ACHN (cell line): ENCODE measurements around the gene SPINK2.

Experiments used
- DNase-seq: peaks from one replicate; pipeline ENCODE4 v3.0.0-alpha.2; 2015
- in situ Hi-C: cut with HindIII; loops from 2 replicates; pipeline ENCODE4 v1.10.0; 2017; ENCODE audit warnings: low sequenced_read_pairs, low pct_ligation_motif_present, low pct_unique_long_range_greater_than_20kb

The SPINK2 gene

GRCh38 chr4:56821381-56822243 is at the start of gene SPINK2:
TSS of gene SPINK2 (minus strand) at chr4:56821701. CDS start at chr4:56821662, 39 bp downstream.
- DNase-seq, result peak; percentile 30

GRCh38 chr4:56870946-56871345 is 49.4 kb upstream of the SPINK2 start:
- in situ Hi-C loops, result no loop called here
- DNase-seq, result no peak

More at GRCh38 chr4:56821381-56822243, at the start of gene SPINK2:
- in situ Hi-C loops, result no loop called here

- DNase-seq, result no peak
Measured at GRCh38 chr4:56863441-56864139, 42.1 kb upstream of the SPINK2 start.

GRCh38 chr4:56861360-56861759 is 39.9 kb upstream of the SPINK2 start:
- DNase-seq, result no peak
- in situ Hi-C loops, result no loop called here

More at GRCh38 chr4:56863441-56864139, 42.1 kb upstream of the SPINK2 start:
- in situ Hi-C loops, result no loop called here

GRCh38 chr4:56860781-56861180 is 39.3 kb upstream of the SPINK2 start:
- in situ Hi-C loops, result no loop called here
- no peak for DNase-seq

GRCh38 chr4:56859841-56860240 is 38.3 kb upstream of the SPINK2 start:
- in situ Hi-C loops, result no loop called here
- no peak for DNase-seq

- DNase-seq, result no peak
Measured at GRCh38 chr4:56857601-56858309, 36.3 kb upstream of the SPINK2 start.

GRCh38 chr4:56856656-56857055 is 35.2 kb upstream of the SPINK2 start:
- DNase-seq, result no peak
- in situ Hi-C loops, result no loop called here

More at GRCh38 chr4:56857601-56858309, 36.3 kb upstream of the SPINK2 start:
- in situ Hi-C loops, result no loop called here

- in situ Hi-C loops, result no loop called here
- no peak for DNase-seq
Measured at GRCh38 chr4:56850910-56851309, 29.4 kb upstream of the SPINK2 start.

- no peak for DNase-seq
- in situ Hi-C loops, result no loop called here
Measured at GRCh38 chr4:56844802-56845580, 23.5 kb upstream of the SPINK2 start.

- in situ Hi-C loops, result no loop called here
- no peak for DNase-seq
Measured at GRCh38 chr4:56843421-56843899, 22.0 kb upstream of the SPINK2 start.

GRCh38 chr4:56840559-56840958 is 19.1 kb upstream of the SPINK2 start:
- in situ Hi-C loops, result no loop called here
- DNase-seq, result no peak

GRCh38 chr4:56828784-56829535 is 7.5 kb upstream of the SPINK2 start:
- no peak for DNase-seq

GRCh38 chr4:56823933-56824600 is 2.6 kb upstream of the SPINK2 start:
- DNase-seq, result no peak
- in situ Hi-C loops, result no loop called here

More at GRCh38 chr4:56828784-56829535, 7.5 kb upstream of the SPINK2 start:
- in situ Hi-C loops, result no loop called here

GRCh38 chr4:56818797-56819196 is 2.7 kb downstream of the SPINK2 start:
- no peak for DNase-seq
- in situ Hi-C loops, result no loop called here

- in situ Hi-C loops, result no loop called here
- no peak for DNase-seq
Measured at GRCh38 chr4:56817840-56818491, 3.5 kb downstream of the SPINK2 start.

GRCh38 chr4:56806666-56807065 is 14.8 kb downstream of the SPINK2 start:
- in situ Hi-C loops, result no loop called here
- no peak for DNase-seq
